H7 (cell line): ENCODE results near the gene ALOX15B. TPM values are rescaled to one million over a fixed set of nuclear protein-coding genes. Genes with fewer than 3 reads are reported as not detected.
A peak's percentile ranks its signal among the peaks of the same experiment; 100 is the strongest.
"Not testable (repeated sequence)": the region's sequence is repeated elsewhere in the genome, so short reads cannot be mapped to it uniquely, and the experiment has no call there.

Experiments used
- DNase-seq: peaks from one replicate; pipeline ENCODE4 v3.0.0; 2012
- H3K27me3 ChIP-seq: 2 replicates; pipeline ENCODE4 v1.6.0; 2011; ENCODE audit warnings: mild to moderate bottlenecking, low read length; ENCODE audit not compliant: control insufficient read depth, insufficient read depth
- H3K36me3 ChIP-seq: replicated peaks from 2 replicates; pipeline ENCODE4 v1.5.1; 2011; ENCODE audit warnings: low read length; ENCODE audit not compliant: control insufficient read depth, insufficient read depth
- H3K4me3 ChIP-seq: 2 replicates; pipeline ENCODE4 v1.5.1; 2011; ENCODE audit warnings: low read depth, mild to moderate bottlenecking, control low read depth, low read length, moderate library complexity; ENCODE audit not compliant: insufficient read depth
- total RNA-seq: library from RNA; depleted of rRNA; stranded (reverse); fragments of >200 nt; shearing (Covaris generic); gene quantifications from 2 replicates; pipeline ENCODE4 v1.2.3, GENCODE V29; 2014

The ALOX15B gene
- total RNA-seq, 1 experiment from 2014 or later: not detected

DNA sequence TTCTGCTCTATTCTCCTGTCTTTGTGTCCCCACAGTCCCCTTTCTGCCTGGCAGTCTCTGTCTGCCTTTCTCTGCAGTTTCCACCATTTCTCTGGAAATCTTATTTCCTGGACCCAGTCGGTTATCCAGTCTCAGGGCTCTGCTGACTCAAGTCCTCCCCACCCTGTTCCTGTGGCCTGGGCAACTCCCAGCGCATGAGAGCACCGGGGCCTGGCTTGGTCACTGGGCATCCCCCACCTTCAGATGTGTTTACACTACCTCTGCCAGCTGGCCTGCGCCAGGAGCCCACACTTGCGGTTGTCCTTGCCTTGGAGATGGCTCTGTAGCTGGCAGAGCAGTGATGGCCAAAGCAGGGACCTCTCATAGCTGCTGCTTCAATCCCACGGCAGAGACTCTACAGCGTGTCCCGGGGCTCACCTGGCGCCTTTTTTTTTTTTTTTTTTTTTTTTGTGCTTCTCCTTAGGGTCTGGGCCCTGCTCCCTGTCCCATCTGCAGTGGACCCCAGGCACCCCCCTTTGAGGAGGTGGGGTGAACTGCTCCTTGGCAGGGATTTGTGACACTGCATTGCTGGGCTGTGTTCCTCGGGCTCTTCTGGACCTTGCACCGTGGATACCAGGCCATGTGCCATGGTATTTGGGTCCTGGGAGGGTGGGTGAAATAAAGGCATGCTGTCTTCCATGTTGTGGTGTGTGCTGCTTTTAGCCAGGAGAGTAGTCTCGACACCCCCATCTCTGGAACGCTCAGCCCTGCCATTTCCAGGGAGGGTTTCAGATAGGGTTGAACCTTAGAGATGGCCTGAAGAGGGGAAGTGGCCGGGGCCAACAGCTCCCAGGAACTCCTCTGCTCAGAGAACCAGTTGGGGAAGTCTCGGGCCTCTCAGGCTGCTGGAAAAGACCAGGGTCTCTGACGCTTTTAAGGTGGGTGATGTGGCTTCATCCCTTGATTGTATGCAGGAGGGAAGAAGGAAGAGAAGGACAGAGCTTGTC, 18.9 kb upstream of the ALOX15B start:
- Histone ChIP-seq H3K27me3 (peaks cover 16% of the 10 kb centered on the region), H3K36me3 (no peaks in the 10 kb centered on the region), H3K4me3 (no peak overlapping the region)
- DNase-seq: no peak

GRCh38 chr17:8020776-8021564, 17.9 kb upstream of the ALOX15B start:
- no peak for DNase-seq
- peaks cover 6% of the 10 kb centered on the region for H3K27me3 ChIP-seq
- H3K36me3 ChIP-seq: no peaks in the 10 kb centered on the region
- no peak overlapping the region for H3K4me3 ChIP-seq

DNA sequence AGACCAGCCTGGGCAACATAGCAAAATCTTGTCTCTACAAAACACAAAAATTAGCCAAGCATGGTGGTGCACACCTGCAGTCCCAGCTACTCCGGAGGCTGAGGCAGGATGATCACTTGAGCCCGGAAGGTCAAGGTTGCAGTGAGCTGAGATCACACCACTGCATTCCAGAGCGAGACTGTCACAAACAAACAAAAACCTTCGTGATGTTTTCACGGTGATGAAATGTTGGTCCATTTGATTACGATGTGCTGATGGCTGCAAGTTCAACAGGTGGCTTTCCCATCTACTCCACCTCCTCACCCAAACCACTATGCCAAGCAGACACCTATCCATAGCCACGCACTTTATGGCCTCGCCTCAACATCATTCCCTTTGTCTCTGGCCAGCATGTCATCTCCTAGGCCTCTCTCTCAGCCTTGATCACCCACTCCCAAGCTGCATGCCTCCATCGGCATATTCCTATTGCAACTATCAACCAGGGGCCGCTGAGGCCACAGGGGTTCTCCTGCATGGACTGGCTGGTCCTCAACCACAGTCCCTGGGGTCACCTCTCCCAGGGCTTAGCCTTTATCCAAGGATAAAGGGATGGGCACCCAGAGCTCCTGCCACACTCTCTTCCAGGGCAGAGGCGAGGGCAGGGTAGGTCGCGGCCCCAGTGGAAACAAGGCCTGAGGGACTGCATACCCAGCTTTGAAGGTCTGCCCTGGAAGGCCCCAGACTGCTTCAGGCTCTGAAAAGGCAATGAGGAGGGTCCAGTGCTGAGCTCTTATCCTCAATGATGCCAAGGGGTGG, 17.1 kb upstream of the ALOX15B start:
- Histone ChIP-seq H3K27me3 (peaks cover 1% of the 10 kb centered on the region; the same call in 1 of the 2 replicates), H3K4me3 (no peak overlapping the region), H3K36me3 (no peaks in the 10 kb centered on the region)
- DNase-seq: no peak

DNA sequence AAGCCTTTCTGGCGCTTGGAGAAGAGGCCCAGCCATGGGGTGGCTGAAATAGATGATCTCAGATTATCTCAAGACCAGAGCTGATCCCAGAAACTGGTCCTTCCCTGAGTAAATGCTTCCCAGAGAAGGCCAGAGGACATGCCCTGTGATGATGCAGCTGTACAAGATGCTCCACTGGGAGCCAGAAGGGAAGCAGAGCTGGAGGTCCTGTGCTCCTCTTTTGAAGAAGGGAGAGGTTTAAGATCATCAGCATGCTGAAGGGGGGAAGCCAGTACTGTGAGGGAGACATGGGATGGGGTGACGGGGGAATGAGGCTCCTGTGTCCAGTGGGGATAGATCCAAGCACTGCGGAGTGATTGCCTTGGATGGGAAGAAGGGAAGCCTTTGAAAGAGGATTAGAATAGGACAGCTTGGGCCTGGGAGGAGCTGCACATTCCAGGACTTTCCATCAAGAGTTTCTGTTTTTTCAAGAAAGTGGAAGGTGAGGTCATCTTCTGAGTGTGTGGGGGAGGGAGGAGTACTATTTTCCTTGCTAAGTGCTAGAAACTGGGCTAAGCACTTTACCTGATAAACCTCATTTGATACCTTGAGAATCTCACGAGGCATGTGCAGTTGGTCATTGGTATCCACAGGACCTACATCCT, 16.4 kb upstream of the ALOX15B start:
- Histone ChIP-seq H3K36me3 (no peaks in the 10 kb centered on the region), H3K27me3 (no peaks in the 10 kb centered on the region)

DNA sequence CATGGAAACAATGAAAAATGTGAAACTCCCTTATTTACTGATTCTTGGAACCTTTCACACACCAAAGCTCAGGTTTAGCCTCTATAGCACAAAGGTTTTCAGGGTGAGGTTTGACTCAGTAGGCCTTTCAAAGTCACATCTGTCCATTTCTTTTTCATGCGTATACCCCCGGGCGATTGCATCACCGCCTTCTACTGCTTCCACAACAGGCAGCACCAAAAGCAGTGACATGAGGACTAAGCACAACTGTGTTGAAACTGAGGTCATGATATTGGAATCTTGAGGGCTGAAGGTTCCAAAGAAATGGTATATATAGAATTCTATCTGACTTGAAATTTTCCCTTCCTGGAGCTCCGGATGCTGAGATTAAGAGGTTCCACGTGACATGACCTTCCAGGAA, 14.7 kb upstream of the ALOX15B start:
- not testable (repeated sequence) for H3K4me3 ChIP-seq, DNase-seq, H3K27me3 ChIP-seq, H3K36me3 ChIP-seq

More for the DNA sequence above, 16.4 kb upstream of the ALOX15B start:
- no peak overlapping the region for H3K4me3 ChIP-seq
- no peak for DNase-seq

DNA sequence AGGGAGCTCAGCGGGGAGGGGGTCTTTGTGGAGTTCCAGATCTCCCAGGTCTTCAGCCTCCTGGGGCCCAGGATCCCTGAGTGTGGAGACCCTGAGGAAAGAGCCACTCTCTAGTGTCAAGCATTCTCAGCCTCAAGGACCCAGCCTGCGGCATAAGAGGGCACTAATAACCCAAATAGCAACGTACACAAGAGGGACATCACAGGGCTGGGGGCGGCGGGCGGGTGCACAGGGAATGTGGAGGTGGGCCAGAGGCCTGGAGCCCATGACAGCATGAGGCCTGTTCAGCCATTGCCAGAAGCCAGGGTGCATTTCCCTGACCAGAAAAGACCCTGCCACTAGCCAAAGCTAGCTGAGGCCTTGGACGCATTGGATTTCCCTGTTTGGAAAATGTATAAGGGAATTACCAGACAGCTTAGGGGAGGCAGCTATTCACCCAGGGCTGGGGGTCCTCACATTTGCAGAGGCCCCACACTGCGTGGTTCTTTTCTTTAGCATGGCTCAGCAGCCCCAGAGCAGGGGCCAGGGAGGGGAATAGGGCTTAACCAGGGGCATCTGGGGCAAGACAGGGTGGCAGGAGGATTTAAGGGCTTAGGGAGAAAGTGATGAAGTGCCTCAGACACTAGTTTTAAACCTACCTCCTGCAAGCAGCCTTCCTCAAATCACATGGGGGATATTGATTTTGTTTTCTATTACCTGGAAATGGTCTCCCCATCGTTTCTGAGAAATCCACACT, 13.5 kb upstream of the ALOX15B start:
- Histone ChIP-seq H3K27me3 (peaks cover 5% of the 10 kb centered on the region; the same call in 1 of the 2 replicates), H3K36me3 (no peaks in the 10 kb centered on the region), H3K4me3 (no peak overlapping the region)
- DNase-seq: no peak

- DNase-seq: no peak
- no peak overlapping the region for H3K4me3 ChIP-seq
- peaks cover 5% of the 10 kb centered on the region; the same call in 1 of the 2 replicates for H3K27me3 ChIP-seq
- no peaks in the 10 kb centered on the region for H3K36me3 ChIP-seq
These were observed 9.7 kb upstream of the ALOX15B start for GRCh38 chr17:8029121-8029520.

- Histone ChIP-seq H3K4me3 (no peak overlapping the region), H3K36me3 (no peaks in the 10 kb centered on the region), H3K27me3 (peaks cover 5% of the 10 kb centered on the region; the same call in 1 of the 2 replicates)
- no peak for DNase-seq
These were observed 7.6 kb upstream of the ALOX15B start for GRCh38 chr17:8031261-8031661.

DNA sequence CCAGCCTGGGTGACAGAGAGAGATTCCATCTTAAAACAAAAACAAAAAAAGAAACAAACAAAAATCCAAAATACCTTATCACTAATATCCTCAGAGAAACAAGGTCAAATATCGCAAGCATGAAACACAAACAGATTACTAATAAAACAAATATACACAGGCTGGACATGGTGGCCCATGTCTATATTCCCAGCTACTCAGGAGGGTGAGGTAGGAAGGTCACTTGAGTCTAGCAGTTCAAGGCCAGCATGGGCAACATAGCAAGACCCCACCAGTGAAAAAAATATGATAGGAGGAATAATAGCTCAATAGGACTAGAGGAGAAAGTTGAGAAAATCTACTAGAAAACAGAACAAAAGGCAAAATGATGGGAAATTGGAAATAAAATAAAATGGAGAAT, 6.9 kb upstream of the ALOX15B start:
- H3K27me3 ChIP-seq: peaks cover 5% of the 10 kb centered on the region; the same call in 1 of the 2 replicates
- no peaks in the 10 kb centered on the region for H3K36me3 ChIP-seq
- no peak for DNase-seq
- H3K4me3 ChIP-seq: no peak overlapping the region

GRCh38 chr17:8032442-8032841, 6.4 kb upstream of the ALOX15B start:
- Histone ChIP-seq H3K27me3 (peaks cover 5% of the 10 kb centered on the region; the same call in 1 of the 2 replicates), H3K36me3 (no peaks in the 10 kb centered on the region), H3K4me3 (no peak overlapping the region)
- no peak for DNase-seq

DNA sequence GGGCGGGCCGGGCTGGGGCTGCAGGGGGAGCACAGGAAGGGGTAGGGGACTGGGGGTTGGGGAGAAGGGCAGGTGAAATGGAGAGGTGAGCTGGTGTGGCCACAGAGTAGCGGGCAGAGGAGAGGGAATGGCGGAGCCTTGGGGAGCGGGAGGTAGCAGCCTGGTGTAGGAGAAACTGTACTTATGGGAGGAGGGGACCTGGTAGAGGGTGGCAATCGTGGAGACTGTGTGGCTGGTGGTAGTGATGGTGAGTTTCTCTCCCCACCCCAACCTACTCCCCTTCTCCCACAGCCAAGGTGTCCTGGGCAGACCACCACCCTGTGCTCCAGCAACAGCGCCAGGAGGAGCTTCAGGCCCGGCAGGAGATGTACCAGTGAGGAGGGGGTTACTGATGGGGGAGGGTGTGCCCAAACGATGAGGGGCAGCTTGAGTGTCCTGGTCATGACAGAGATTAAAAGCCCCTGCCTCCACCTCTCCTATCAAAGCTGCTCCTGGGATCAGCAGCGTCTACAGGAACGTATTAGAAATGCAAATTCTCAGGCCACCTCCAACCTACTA, 831 bp downstream of the ALOX15B start:
- peaks cover 3% of the 10 kb centered on the region; the same call in 1 of the 2 replicates for H3K27me3 ChIP-seq
- DNase-seq: no peak
- H3K4me3 ChIP-seq: peak overlapping the region; percentile 29; the same call in 1 of the 2 replicates
- H3K36me3 ChIP-seq: no peaks in the 10 kb centered on the region

DNA sequence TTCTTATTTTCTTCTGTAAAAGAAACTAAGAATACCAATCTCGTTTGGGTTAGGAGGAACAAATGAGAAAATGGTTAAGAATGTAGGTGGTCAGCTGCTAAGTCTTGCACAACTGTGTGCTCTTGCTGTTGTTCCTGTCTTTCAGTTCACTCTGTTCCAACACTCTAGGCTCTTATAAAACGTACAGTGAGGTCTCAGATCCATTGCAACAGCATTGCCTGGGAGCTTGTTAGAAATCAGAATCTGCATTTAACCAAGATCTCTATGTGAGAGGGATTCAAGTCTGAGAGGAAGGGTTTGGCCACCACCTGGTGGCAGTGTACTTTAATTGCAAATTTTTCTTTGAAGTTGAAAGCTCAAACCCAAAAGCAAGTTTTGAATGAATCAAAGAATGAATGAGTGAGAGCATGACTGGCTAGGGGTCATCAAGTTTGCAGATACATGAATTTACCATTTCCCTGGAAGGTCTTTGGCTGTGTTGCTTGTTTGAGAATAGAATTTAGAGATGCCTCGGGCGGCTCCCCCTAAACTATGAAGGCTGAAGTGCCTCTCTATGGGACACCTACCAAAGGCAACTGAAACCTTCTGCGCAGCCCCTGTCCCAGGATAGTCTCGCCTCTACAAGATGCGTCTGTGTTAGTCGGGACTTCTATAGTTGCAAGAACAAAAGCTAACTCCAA, 2.5 kb downstream of the ALOX15B start:
- peak; percentile 79 for DNase-seq
- H3K36me3 ChIP-seq: no peaks in the 10 kb centered on the region
- H3K4me3 ChIP-seq: no peak overlapping the region
- peaks cover 3% of the 10 kb centered on the region; the same call in 1 of the 2 replicates for H3K27me3 ChIP-seq
